HEK293T (cell line): Measurements from ENCODE around the gene SNED1.

Experiments used
- CTCF ChIA-PET: fragments of 350-600 bp; formaldehyde crosslinking; extraction: SDS; loops from one replicate; lab custom pipeline; 2021; ENCODE audit warnings: antibody characterized with exemption, inconsistent platforms; lab: Yijun Ruan, JAX
- POLR2A ChIA-PET: fragments of 350-600 bp; formaldehyde crosslinking; extraction: SDS; loops from one replicate; lab custom pipeline; 2020; ENCODE audit warnings: antibody characterized with exemption, inconsistent platforms; lab: Yijun Ruan, JAX
- DNase-seq: peaks from one replicate; pipeline ENCODE4 v3.0.0; 2012; ENCODE audit warnings: mixed read lengths; ENCODE audit errors: extremely low spot score
- ARNT ChIP-seq: fragments of 450-650 bp; IDR thresholded peaks from 2 replicates; pipeline ENCODE4 v1.6.1; 2017; ENCODE audit warnings: mild to moderate bottlenecking
- BHLHE40 ChIP-seq: fragments of 450-650 bp; IDR thresholded peaks from 2 replicates; pipeline ENCODE4 v1.6.1; 2016; ENCODE audit warnings: mild to moderate bottlenecking, moderate library complexity, borderline replicate concordance
- CTBP1 ChIP-seq: fragments of 450-650 bp; IDR thresholded peaks from 2 replicates; pipeline ENCODE4 v1.6.1; 2016; ENCODE audit warnings: borderline replicate concordance
- ELF4 ChIP-seq: fragments of 450-650 bp; IDR thresholded peaks from 2 replicates; pipeline ENCODE4 v1.6.1; 2017; ENCODE audit warnings: antibody characterized with exemption
- FOXA1 ChIP-seq: fragments of 450-650 bp; IDR thresholded peaks from 2 replicates; pipeline ENCODE4 v1.6.1; 2016; ENCODE audit warnings: mild to moderate bottlenecking
- FOXK2 ChIP-seq: fragments of 450-650 bp; IDR thresholded peaks from 2 replicates; pipeline ENCODE4 v1.6.1; 2016; ENCODE audit warnings: mild to moderate bottlenecking
- FOXM1 ChIP-seq: fragments of 450-650 bp; IDR thresholded peaks from 2 replicates; pipeline ENCODE4 v1.6.1; 2017; ENCODE audit warnings: mild to moderate bottlenecking, borderline replicate concordance
- HDGF ChIP-seq: fragments of 450-650 bp; IDR thresholded peaks from 2 replicates; pipeline ENCODE4 v1.6.1; 2017; ENCODE audit warnings: antibody characterized with exemption, borderline replicate concordance
- L3MBTL2 ChIP-seq: fragments of 450-650 bp; conservative IDR thresholded peaks from 2 replicates; pipeline ENCODE4 v1.6.1; 2016; ENCODE audit warnings: mild to moderate bottlenecking
- LEF1 ChIP-seq: fragments of 450-650 bp; IDR thresholded peaks from 2 replicates; pipeline ENCODE4 v1.6.1; 2017; ENCODE audit warnings: mild to moderate bottlenecking, borderline replicate concordance
- NFRKB ChIP-seq: fragments of 450-650 bp; IDR thresholded peaks from 2 replicates; pipeline ENCODE4 v1.6.1; 2016; ENCODE audit warnings: mild to moderate bottlenecking, moderate library complexity
- SP1 ChIP-seq: fragments of 450-650 bp; IDR thresholded peaks from 2 replicates; pipeline ENCODE4 v1.6.1; 2017
- SUZ12 ChIP-seq: fragments of 450-650 bp; IDR thresholded peaks from 2 replicates; pipeline ENCODE4 v1.6.1; 2016; ENCODE audit warnings: mild to moderate bottlenecking
- TARDBP ChIP-seq: fragments of 450-650 bp; IDR thresholded peaks from 2 replicates; pipeline ENCODE4 v1.6.1; 2016
- ZNF384 ChIP-seq: fragments of 450-650 bp; IDR thresholded peaks from 2 replicates; pipeline ENCODE4 v1.6.1; 2016
- TF ChIP-seq, protein P1 (sequence below): fragments of 450-650 bp; IDR thresholded peaks from 2 replicates; pipeline ENCODE4 v1.6.1; 2016

SNED1 gene

GRCh38 chr2:240998995-240999791 lies 775 bp downstream of the SNED1 start:
- ChIA-PET CTCF (no interaction called here), POLR2A (no interaction called here)

DNA sequence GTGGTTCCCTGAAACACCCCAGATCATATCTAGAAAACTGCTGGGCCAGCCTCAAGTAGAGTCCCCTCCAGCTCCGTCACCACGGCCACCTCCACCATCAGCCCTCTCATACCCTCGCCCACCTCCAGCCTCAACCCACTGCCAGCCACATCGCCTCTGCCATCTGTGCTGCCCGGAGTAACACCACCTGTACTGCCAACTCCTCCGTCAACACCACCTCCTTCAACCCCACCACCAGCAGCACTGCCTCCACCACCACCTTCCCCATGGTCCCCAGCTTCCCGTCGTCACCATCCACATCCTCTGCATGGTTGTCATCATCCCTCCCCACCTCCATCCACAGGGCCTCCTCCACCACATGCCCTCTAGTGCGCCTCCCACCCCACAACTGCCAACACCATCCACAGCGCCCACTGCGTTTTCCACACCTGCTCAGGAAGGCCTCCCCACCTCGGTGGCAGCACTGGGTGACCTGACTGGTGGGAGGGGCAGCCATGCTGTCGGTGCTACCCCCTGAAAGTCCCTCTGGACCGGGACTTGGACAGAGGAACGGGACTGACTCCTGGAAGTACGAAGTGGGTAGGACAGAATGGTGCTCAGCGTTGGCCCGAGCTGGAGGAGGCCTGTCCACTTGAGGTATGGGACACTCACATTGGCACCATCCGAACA lies 1.6 kb downstream of the SNED1 start:
- ChIA-PET CTCF (no interaction called here), POLR2A (interaction anchor here (0.7 kb wide), 1 partner anchor 10 kb away, joined by 3 read pairs; no protein-coding TSS in a partner anchor)
- no peak for DNase-seq
- TF ChIP-seq HDGF (no peak), TARDBP (no peak), ARNT (no peak), FOXK2 (no peak)

More at GRCh38 chr2:240998995-240999791, 775 bp downstream of the SNED1 start:
- TF ChIP-seq BHLHE40, result no peak
- TF ChIP-seq LEF1, result no peak
- TF ChIP-seq FOXM1, result no peak
- no peak for TF ChIP-seq SUZ12
- TF ChIP-seq, protein P1, sequence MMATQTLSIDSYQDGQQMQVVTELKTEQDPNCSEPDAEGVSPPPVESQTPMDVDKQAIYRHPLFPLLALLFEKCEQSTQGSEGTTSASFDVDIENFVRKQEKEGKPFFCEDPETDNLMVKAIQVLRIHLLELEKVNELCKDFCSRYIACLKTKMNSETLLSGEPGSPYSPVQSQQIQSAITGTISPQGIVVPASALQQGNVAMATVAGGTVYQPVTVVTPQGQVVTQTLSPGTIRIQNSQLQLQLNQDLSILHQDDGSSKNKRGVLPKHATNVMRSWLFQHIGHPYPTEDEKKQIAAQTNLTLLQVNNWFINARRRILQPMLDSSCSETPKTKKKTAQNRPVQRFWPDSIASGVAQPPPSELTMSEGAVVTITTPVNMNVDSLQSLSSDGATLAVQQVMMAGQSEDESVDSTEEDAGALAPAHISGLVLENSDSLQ, result no peak
- no peak for TF ChIP-seq HDGF
- TF ChIP-seq SP1, result no peak
- no peak for TF ChIP-seq ELF4
- no peak for TF ChIP-seq L3MBTL2
- no peak for TF ChIP-seq CTBP1
- no peak for DNase-seq

DNA sequence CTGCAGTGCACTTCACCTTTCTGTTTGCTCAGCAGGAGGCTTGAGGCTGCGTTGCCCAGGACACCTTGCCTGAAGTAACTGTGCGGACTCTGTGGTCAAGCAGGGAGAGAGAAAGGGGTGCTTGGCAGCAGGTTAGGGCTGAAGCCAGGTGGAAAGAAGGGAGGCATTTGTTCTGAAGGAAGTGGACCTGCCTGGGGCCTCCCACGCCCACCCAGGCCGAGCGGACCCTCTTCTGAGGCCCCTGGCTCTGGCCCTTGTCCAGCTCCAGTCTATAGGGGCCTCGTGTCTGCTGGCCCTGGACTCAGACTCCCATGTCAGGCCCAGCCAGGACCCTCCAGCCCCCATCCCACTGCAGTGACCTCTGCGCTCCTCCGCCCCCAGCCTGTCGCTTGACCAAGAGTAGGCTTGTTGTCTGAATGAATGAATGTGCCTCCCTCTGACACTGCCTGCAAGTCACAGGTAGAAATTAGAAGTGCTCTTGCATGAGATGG lies 2.5 kb downstream of the SNED1 start:
- POLR2A ChIA-PET, result interaction anchor here (0.7 kb wide), 1 partner anchor 9 kb away, joined by 3 read pairs; no protein-coding TSS in a partner anchor

DNA sequence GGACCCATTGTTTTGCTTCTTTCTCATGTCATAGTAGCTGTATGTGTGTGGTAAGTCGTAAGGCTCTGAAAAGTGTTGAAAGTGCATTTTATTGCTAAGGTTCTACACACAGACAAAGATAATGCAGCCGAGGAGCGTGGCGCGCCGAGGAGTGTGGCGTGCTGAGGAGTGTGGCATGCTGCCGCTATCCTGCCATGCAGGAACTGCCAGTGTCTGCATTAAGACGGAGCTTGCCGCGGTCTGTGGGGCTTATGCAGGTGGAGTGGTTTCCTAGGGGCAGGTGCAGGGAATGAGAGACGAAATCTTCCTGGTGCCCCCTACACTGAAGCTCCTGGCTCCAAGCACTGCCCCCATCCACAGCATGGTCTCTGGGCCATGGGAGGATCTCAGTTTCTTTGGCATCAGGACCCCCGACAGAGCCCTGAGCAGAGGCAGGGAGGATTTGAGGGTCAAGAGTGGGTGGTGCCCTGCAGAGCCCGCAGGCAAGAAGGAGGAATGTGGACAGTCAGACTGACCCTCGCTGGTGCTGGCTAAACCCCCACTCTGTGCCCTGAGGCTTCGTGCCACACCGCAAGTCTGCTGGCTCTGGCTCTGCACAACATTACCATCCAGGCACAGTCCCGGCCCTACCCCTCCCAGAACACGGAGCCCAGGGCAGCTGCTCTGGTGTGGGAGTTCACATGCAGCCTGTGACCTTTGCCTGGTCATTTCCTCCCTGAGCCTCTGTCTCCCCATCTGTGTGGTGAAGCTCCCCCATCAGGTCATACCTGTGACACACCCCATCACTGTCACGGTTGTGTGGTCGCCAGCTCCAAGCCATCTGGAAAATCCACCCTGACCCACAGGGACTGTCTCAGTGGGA lies 3.2 kb downstream of the SNED1 start:
- CTCF ChIA-PET, result no interaction called here
- POLR2A ChIA-PET, result no interaction called here
- TF ChIP-seq L3MBTL2 (no peak), ZNF384 (no peak), SUZ12 (no peak), CTBP1 (no peak), FOXK2 (no peak)
- TF ChIP-seq, protein P1, result no peak

More for the DNA sequence above, 2.5 kb downstream of the SNED1 start:
- DNase-seq, result no peak
- CTCF ChIA-PET, result no interaction called here
- TF ChIP-seq ARNT (no peak), LEF1 (no peak), SUZ12 (no peak), BHLHE40 (no peak), ELF4 (no peak), ZNF384 (no peak), FOXM1 (no peak)

GRCh38 chr2:241002275-241003046 lies 4.0 kb downstream of the SNED1 start:
- TF ChIP-seq NFRKB (no peak), L3MBTL2 (no peak), FOXK2 (no peak)
- DNase-seq, result no peak
- ChIA-PET CTCF (no interaction called here), POLR2A (no interaction called here)

More for the DNA sequence above, 3.2 kb downstream of the SNED1 start:
- no peak for DNase-seq

DNA sequence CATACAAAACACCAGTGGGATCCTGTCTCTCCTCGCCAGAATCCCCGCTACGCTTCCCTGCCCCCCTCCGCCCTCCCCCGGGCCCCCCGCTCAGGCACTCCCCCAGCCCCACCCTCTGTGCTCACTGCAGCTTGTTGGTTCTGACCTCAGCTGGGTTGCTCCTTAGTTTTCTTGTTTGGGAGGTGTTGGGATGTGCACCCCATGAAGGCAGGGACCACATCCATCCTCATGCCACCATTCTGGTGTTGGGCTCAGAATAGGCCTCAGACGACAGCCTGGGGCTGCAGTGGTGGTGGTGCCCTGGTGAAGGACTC lies 4.6 kb downstream of the SNED1 start:
- POLR2A ChIA-PET, result no interaction called here
- TF ChIP-seq LEF1, result no peak
- no peak for TF ChIP-seq FOXK2
- TF ChIP-seq ZNF384, result no peak
- no peak for TF ChIP-seq ARNT
- no peak for TF ChIP-seq NFRKB
- TF ChIP-seq SUZ12, result no peak
- no peak for TF ChIP-seq SP1
- TF ChIP-seq ELF4, result no peak
- TF ChIP-seq FOXM1, result no peak
- no peak for TF ChIP-seq BHLHE40
- TF ChIP-seq CTBP1, result no peak
- TF ChIP-seq HDGF, result no peak
- DNase-seq, result no peak
- CTCF ChIA-PET, result no interaction called here

- ChIA-PET CTCF (no interaction called here), POLR2A (no interaction called here)
- DNase-seq, result no peak
- TF ChIP-seq, protein P1, result no peak
- TF ChIP-seq SP1 (no peak), ZNF384 (no peak), TARDBP (no peak), FOXA1 (no peak), LEF1 (no peak), FOXK2 (no peak), BHLHE40 (no peak), FOXM1 (no peak), CTBP1 (no peak), HDGF (no peak)
Observed at GRCh38 chr2:241003369-241003768, 5.0 kb downstream of the SNED1 start.
